Upper lobe of right lung (tissue), 1 donor: ENCODE data around the gene CH25H. TPM values are rescaled to one million over a fixed set of nuclear protein-coding genes. Genes with fewer than 3 reads are reported as not detected.

Experiments
- ATAC-seq: fragments of 200-7000 bp; cut with Tn5 transposase; one replicate; pipeline ENCODE4 v1.9.1; 2020; ENCODE audit warnings: mild to moderate bottlenecking, moderate library complexity
- DNase-seq: peaks from one replicate; pipeline ENCODE4 v3.0.0-alpha.2; 2020
- H3K27ac ChIP-seq: fragments of 200-600 bp; one replicate; pipeline ENCODE4 v1.8.0; 2022
- H3K27me3 ChIP-seq: fragments of 200-600 bp; one replicate; pipeline ENCODE4 v1.8.0; 2022; ENCODE audit warnings: mild to moderate bottlenecking
- H3K36me3 ChIP-seq: fragments of 200-600 bp; one replicate; pipeline ENCODE4 v1.8.0; 2022
- H3K4me1 ChIP-seq: fragments of 200-600 bp; one replicate; pipeline ENCODE4 v1.8.0; 2022
- H3K4me3 ChIP-seq: fragments of 200-600 bp; one replicate; pipeline ENCODE4 v1.8.0; 2022; ENCODE audit warnings: mild to moderate bottlenecking
- H3K9me3 ChIP-seq: fragments of 200-600 bp; one replicate; pipeline ENCODE4 v1.8.0; 2022
- intact Hi-C: fragments of 100-400 bp; cut with DNase I; formaldehyde crosslinking; loops from one replicate; pipeline ENCODE4 v1.11.0; 2022
- total RNA-seq: library from RNA; stranded (reverse); fragmentation: NEBNext Ultra II Directional; extraction: Animal tissue kit (Norgen Biotek cat#: 25700); gene quantifications from one replicate; pipeline ENCODE4 v1.2.1, GENCODE V29; 2021
- TF ChIP-seq, protein P1 (sequence below): fragments of 200-600 bp; IDR thresholded peaks from one replicate; pipeline ENCODE4 v1.8.0; 2022; ENCODE audit warnings: antibody characterized with exemption
- donor health status: DM: no; HTN: yes; CAD: no; lungs with severe emphysema.

The CH25H gene
- total RNA-seq, 1 donor from 2014 or later = 7.8 TPM

DNA sequence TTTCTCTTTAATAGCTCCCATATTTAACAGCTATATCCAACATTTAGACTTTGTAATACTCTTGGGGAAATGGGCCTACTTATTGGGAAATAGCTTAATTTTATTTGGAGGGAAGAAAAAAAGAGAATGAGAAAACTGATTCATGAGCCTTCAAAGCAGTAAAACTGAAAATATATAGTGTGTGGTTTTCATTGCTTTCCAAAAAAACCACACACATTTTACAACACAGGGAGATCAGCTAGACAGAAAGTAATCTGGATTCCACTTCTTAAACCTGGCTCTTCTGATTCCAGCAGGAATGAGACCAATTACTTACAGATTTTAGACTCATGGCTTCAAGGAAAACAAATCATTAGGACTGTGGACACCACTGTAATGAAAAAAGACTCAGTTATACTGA lies 48.7 kb downstream of the CH25H start:
- no peaks in the 10 kb centered on the region for H3K36me3 ChIP-seq
- intact Hi-C loops = no loop called here
- H3K9me3 ChIP-seq = no peaks in the 10 kb centered on the region
- H3K27me3 ChIP-seq = no peaks in the 10 kb centered on the region
- no peak for ATAC-seq
- no peak overlapping the region for H3K27ac ChIP-seq
- H3K4me1 ChIP-seq = peaks cover 5% of the 10 kb centered on the region
- H3K4me3 ChIP-seq = no peak overlapping the region
- TF ChIP-seq, protein P1, sequence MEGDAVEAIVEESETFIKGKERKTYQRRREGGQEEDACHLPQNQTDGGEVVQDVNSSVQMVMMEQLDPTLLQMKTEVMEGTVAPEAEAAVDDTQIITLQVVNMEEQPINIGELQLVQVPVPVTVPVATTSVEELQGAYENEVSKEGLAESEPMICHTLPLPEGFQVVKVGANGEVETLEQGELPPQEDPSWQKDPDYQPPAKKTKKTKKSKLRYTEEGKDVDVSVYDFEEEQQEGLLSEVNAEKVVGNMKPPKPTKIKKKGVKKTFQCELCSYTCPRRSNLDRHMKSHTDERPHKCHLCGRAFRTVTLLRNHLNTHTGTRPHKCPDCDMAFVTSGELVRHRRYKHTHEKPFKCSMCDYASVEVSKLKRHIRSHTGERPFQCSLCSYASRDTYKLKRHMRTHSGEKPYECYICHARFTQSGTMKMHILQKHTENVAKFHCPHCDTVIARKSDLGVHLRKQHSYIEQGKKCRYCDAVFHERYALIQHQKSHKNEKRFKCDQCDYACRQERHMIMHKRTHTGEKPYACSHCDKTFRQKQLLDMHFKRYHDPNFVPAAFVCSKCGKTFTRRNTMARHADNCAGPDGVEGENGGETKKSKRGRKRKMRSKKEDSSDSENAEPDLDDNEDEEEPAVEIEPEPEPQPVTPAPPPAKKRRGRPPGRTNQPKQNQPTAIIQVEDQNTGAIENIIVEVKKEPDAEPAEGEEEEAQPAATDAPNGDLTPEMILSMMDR = no peak
- no peak for DNase-seq

DNA sequence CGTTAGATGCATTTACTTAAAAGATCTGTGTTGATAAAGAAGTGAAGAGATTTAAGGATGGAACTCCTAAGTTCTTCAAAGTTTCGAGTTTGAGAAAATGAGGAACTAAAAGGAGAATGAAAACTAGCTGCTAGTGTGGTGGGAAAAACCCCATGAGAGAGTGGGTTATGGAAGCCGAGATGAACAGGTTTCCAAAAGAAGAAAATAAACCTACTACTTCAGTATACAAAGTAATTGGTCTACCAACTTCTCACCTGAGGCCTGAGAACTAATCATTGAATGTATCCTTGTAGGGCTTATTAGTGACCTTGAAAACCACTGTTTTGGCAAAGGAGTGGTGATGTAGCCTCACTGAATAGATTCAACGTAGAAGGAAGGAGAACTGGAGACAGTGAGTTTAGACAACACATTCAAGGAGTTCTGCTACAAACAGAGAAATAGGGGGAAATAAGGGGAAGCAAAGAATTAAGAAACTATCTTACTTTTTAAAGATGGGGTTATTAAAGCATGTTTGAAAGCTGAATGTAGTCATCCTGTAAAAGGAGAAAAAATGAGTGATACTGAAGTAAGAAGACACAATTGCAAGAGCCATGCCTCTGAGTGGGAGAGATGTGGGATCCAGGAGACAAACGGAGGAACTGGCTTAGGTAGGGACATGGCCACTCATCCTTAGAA lies 50.8 kb downstream of the CH25H start:
- Histone ChIP-seq H3K27me3 (no peaks in the 10 kb centered on the region), H3K27ac (no peak overlapping the region), H3K9me3 (no peaks in the 10 kb centered on the region), H3K4me3 (no peak overlapping the region), H3K4me1 (no peaks in the 10 kb centered on the region), H3K36me3 (no peaks in the 10 kb centered on the region)
- TF ChIP-seq, protein P1 = no peak
- DNase-seq = no peak
- ATAC-seq = no peak
- intact Hi-C loops = no loop called here

Other genes starting within 250 kb of the CH25H start
- gene FAS, start 216.5 kb downstream of the CH25H start, total RNA-seq = 41.2 TPM
- gene LIPA, start 44.5 kb upstream of the CH25H start, total RNA-seq = 194 TPM
- gene IFIT2, start 94.7 kb upstream of the CH25H start, total RNA-seq = 47.2 TPM
- gene IFIT3, start 120.7 kb upstream of the CH25H start, total RNA-seq = 78.0 TPM
- gene IFIT1B, start 170.7 kb upstream of the CH25H start, total RNA-seq = not detected
- 51.1 TPM for gene IFIT1, start 185.3 kb upstream of the CH25H start, total RNA-seq
- gene IFIT5, start 207.3 kb upstream of the CH25H start, total RNA-seq = 24.4 TPM